ENCODE results near the gene ABCB9.

DNA sequence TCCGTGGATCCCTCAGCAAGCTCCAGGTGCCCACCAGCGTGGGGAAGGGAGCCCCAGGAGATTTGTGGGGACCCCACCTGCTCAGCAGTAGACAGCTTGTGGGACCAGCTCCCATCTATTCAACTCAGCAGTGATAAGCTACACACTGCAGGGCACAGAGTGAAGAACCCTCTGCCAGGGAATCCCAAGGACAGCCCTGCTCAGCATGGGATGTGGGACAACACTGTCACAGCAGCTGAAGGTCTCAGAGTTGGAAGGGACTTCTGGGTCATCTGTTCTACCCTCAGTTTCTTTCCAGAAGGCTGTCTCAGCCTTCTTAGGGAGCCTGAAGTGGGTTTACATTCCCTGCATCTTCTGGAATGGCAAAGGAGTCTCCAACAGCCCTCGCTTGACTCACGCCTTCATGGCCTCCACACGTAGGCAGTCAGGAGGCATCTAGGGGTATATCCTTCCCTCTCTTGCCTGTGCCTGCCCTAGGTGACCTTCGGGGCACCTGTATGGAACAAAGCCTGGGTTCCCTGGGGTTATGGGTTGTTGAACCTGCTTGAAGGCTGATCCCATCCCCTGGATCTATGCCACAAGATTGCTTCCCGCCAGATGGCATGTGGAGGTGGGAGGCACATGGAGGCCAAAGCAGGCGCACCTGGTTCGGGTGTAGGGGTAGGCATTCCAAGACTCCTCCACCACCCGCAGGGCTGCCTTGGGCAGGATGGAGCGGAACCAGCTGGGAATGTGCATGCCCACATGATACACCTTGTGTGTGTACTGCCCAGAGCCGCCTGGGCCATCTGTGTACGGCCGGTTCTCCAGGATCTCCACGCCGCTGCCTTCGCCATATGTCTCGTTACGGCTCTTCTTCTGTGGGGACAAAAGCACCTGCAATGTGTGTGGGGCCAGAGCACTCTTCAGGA is 47.2 kb upstream of the ABCB9 start:
- TF ChIP-seq EP300 (IDR thresholded peaks at IDR 0.05) (no peak), POLR2A (IDR thresholded peaks at IDR 0.05) (no peak), POLR2AphosphoS5 (IDR thresholded peaks at IDR 0.05) (no peak)
- TF ChIP-seq, protein P1, sequence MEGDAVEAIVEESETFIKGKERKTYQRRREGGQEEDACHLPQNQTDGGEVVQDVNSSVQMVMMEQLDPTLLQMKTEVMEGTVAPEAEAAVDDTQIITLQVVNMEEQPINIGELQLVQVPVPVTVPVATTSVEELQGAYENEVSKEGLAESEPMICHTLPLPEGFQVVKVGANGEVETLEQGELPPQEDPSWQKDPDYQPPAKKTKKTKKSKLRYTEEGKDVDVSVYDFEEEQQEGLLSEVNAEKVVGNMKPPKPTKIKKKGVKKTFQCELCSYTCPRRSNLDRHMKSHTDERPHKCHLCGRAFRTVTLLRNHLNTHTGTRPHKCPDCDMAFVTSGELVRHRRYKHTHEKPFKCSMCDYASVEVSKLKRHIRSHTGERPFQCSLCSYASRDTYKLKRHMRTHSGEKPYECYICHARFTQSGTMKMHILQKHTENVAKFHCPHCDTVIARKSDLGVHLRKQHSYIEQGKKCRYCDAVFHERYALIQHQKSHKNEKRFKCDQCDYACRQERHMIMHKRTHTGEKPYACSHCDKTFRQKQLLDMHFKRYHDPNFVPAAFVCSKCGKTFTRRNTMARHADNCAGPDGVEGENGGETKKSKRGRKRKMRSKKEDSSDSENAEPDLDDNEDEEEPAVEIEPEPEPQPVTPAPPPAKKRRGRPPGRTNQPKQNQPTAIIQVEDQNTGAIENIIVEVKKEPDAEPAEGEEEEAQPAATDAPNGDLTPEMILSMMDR (IDR thresholded peaks at IDR 0.05): no peak

Data from upper lobe of left lung (tissue), 4 donors.